Activated CD8-positive, alpha-beta memory T cell treated with anti-CD3 and anti-CD28 coated beads, Interleukin-2, amount 50 U/mL, for 48 hours (primary cell): ENCODE results near the gene GNB1.

Experiments
- DNase-seq: peaks from one replicate; pipeline ENCODE4 v3.0.0-alpha.2; 2020

Gene GNB1

DNA sequence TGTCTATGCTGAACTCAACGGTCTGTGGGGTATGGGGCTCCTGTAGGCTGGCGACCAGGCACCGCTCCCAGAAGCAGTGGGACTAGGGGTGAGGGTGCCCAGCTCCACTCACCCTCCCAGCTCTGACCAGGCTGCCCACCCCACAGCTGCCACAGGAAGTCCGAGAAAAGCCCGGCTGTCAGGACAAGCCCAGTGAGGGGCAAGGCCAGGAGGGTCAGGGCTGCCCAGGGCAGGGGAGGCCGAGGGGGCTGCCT lies 31.7 kb upstream of the GNB1 start:
- no peak for DNase-seq

DNA sequence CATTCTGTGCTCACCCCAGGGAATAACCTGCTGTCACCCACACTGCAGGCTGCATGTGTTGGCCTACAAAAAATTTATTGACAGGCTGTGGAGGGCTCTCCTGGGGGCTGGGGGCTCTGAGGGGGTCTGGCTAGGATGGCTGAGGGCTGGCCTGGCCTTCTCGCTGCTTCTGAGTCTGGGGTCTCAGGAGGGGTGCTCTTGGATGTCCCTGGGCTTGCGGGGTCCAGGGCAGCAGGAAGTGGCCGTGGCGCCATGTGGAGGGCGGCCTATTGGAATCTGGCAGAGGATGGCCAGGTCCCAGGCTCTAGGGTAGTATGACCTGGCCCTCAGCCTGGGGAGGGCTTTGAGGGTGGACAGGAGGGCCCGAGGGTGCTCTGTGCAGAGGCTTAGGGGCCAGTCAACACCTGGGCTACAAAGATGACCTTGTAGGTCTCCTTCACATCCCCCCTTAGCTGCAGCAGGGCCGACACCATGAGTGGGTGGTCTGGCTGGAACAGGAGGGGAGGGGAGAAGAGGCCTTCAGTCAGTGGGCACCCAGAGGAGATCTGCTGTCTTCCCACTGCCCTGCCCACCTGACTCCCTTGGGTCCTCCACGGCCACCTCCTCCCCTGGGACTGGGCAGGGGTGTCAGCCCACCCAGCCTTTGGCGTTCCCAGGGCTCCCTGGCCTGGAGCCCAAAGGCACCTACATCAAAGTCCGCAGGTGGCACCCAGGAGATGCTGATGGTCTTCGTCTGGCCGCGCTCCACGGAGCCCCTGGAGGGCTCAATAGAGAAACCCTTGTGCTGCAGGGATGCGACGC lies 31.2 kb upstream of the GNB1 start:
- no peak for DNase-seq

GRCh38 chr1:1921459-1921862 lies 30.6 kb upstream of the GNB1 start:
- DNase-seq, result no peak

GRCh38 chr1:1920608-1921458 lies 29.9 kb upstream of the GNB1 start:
- no peak for DNase-seq

DNA sequence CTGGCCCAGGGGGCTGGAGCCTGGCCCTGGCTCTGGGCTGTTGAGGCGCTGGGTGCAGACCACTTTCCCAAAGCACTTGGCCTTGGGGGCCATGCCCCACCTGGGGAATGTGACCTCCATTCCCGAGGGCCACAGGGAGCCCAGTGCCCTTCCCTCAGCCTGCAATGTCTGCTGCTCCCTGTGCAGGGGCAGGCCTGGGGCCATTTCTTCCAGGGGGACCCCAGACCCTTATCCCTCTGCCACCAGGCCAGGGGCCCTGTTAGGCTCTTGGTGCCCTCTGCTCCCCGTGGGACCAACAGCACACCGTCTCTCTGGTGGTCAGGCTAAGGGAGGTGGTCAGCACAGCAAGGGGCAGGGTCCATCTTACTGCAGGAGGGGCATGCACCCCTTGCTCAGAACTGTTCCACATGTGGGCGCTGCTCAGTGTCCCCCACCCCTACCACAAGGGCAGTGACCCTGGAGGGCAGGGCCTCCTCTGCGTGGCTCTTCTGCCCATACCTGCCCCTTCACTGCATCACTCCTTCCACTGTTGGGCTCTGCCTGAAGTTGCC lies 29.2 kb upstream of the GNB1 start:
- no peak for DNase-seq

- peak; percentile 99 for DNase-seq
These were observed 28.6 kb upstream of the GNB1 start for GRCh38 chr1:1919304-1920056.

DNA sequence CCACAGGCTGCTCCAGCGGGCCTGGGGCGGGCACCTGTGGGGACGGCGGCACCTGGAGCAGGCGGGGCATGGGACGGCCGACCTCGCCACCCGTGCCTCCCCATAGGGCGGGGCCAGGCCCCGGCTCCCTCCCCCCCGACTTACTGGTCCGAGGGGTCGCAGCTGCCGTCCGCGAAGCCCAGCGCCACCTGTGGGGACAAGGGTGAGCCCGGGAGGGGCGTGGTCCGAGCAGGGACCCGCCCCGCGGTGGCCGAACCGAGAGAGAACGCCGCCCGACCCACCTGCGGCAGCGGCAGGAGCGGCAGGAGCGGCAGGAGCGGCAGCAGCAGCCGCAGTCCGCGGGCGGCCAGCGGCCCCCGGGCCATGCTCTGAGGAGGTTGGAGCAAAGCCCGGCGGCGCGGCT lies 28.0 kb upstream of the GNB1 start, which contains the start of gene TMEM52:
TMEM52 (minus strand) TSS at position 379 of the 403 bp plus-strand sequence; CDS start at position 365, 14 bp downstream.
- DNase-seq, result no peak

DNA sequence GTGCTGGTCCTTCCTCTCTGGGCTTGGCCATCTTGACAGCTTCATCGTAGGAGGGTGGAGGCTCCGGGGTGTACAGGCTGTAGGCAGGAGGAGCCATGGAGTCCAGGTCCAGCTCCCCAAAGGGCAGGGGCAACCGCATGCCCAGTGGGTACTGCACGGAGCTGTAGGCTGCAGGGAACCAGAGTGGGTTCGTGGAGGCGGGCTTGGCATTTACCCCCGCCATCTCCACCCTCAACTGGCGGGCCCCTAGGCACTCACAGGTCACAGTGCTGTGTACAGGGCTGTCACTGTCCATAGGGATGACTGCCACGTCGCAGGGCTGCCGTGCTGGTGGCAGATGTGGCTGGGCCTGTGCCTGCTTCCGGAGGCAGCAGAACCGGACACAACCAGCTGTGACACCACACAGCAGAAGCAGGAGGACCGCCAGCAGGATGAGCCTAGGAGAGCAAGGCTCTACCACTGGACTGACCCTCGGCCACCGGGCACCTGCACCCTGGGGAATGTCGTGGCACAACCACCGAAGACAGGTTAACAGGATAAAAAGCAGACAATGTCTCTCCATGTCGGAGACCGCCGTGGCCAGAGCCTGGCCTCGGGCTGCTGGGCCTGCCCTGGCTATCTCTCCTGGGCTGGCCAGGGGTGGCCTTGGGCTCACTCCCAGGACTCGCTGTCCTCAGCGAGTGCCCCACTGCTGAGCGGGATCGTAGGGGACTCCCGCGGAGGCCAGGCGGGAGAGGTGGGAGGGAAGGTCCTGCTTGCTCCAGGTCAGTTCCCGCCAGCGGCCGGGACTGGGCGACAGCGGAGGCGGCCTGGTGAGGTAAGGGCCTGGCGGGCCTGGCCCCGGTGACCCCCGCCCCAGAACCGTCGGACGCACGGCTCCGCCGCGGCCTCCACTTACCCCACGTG lies 27.4 kb upstream of the GNB1 start:
- DNase-seq, result peak; percentile 54

GRCh38 chr1:1917304-1917976 lies 26.6 kb upstream of the GNB1 start:
- no peak for DNase-seq

DNA sequence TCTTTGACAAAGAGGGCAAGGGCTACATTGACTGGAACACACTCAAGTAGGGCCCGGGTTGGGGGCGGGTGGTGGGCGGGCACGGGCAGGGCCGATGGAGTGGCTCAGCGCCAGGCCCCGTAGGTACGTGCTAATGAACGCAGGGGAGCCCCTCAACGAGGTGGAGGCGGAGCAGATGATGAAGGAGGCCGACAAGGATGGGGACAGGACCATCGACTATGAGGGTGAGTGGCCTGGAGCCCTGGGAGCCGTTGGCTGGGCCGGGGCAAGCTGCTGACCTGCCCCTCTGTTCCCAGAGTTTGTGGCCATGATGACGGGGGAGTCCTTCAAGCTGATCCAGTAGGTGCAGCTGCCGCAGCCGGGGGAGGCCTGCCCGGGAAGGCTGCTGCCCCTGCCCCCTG lies 26.0 kb upstream of the GNB1 start:
- no peak for DNase-seq

- DNase-seq, result no peak
These were observed 25.3 kb upstream of the GNB1 start for GRCh38 chr1:1915911-1916840.

DNA sequence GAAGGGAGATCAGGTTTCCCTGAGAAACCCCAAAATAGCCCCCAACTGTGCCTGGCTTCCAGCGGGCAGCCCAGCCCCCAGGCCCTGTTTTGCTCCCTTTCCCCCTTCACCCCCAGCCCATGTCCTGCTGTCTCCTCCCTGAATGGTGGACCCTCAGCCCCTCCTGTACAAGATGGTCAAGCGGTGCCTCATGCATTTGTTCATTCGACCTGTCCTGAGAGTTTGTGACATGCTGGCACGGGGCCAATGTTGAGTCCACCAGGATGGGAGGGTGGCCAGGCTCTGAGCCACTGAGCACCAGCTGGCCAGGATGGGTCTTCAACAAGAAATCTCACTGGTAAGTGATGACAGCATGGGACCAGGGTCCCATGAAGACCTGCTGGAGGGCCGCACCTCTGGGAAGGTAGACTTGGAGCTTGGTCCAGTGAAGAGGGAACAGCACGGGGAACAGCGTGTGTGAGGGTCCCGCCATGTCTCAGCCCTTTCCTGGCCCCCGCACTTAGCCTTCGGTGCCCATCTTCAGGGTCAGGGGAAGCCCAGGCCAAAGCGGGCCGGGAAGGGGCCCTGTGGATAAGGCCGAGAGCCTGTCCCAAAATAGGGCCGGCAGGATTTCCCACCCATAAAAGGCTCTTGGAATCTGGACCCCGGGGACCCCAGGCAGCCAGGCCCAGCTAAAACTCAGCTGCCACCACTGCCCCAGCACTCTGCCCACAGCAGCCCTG lies 24.2 kb upstream of the GNB1 start, which contains the start of gene CALML6:
CALML6 (plus strand) TSS at position 290 of the 722 bp plus-strand sequence; CDS start at position 311, 21 bp downstream.
- DNase-seq, result no peak

GRCh38 chr1:1914101-1914970 lies 23.4 kb upstream of the GNB1 start:
- no peak for DNase-seq

GRCh38 chr1:1911350-1912041 lies 20.6 kb upstream of the GNB1 start:
- DNase-seq, result no peak

GRCh38 chr1:1910651-1911331 lies 19.9 kb upstream of the GNB1 start:
- DNase-seq, result no peak

- DNase-seq, result no peak
These were observed 19.2 kb upstream of the GNB1 start for GRCh38 chr1:1910033-1910465.

- no peak for DNase-seq
These were observed 17.6 kb upstream of the GNB1 start for GRCh38 chr1:1908506-1908791.
